ENCODE data around the gene DIPK1A. TPM values are rescaled to one million over a fixed set of nuclear protein-coding genes. Genes with fewer than 3 reads are reported as not detected.

The DIPK1A gene
- total and polyA plus RNA-seq, 3 donors from 2014 or later, result 14.7 to 25.4 (median 21.4) TPM

- WGBS, 2 donors, result 93 to 95% methylated on average over 5 of the region's 5 CpGs
- intact Hi-C loops (cut with DNase I; ENCODE audit: low total_unique reads), result no loop called here
- Histone ChIP-seq H3K4me3 (no peak overlapping the region), H3K36me3 (ENCODE audit: low read depth, missing control alignments) (no peaks in the 10 kb centered on the region), H3K27me3 (no peaks in the 10 kb centered on the region), H3K27ac (no peak overlapping the region), H3K4me1 (peaks cover 13% of the 10 kb centered on the region), H3K9me3 (no peaks in the 10 kb centered on the region)
- TF ChIP-seq, protein P1, sequence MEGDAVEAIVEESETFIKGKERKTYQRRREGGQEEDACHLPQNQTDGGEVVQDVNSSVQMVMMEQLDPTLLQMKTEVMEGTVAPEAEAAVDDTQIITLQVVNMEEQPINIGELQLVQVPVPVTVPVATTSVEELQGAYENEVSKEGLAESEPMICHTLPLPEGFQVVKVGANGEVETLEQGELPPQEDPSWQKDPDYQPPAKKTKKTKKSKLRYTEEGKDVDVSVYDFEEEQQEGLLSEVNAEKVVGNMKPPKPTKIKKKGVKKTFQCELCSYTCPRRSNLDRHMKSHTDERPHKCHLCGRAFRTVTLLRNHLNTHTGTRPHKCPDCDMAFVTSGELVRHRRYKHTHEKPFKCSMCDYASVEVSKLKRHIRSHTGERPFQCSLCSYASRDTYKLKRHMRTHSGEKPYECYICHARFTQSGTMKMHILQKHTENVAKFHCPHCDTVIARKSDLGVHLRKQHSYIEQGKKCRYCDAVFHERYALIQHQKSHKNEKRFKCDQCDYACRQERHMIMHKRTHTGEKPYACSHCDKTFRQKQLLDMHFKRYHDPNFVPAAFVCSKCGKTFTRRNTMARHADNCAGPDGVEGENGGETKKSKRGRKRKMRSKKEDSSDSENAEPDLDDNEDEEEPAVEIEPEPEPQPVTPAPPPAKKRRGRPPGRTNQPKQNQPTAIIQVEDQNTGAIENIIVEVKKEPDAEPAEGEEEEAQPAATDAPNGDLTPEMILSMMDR (IDR thresholded peaks at IDR 0.05), result no peak
- no peak for TF ChIP-seq POLR2A (IDR thresholded peaks at IDR 0.05)
- no peak for DNase-seq
Measured at GRCh38 chr1:93003981-93004380, 42.7 kb upstream of the DIPK1A start.

GRCh38 chr1:93002781-93003180 is 41.5 kb upstream of the DIPK1A start:
- DNase-seq, result no peak
- H3K36me3 ChIP-seq (ENCODE audit: low read depth, missing control alignments), result no peaks in the 10 kb centered on the region
- H3K4me3 ChIP-seq, result no peak overlapping the region
- TF ChIP-seq, protein P1 (IDR thresholded peaks at IDR 0.05), result no peak
- TF ChIP-seq POLR2A (IDR thresholded peaks at IDR 0.05), result no peak
- WGBS, 2 donors, result 84 to 92% methylated on average over 2 of the region's 2 CpGs
- intact Hi-C loops (cut with DNase I; ENCODE audit: low total_unique reads), result no loop called here
- H3K9me3 ChIP-seq, result no peaks in the 10 kb centered on the region
- no peaks in the 10 kb centered on the region for H3K27me3 ChIP-seq
- H3K27ac ChIP-seq, result no peak overlapping the region
- peaks cover 13% of the 10 kb centered on the region for H3K4me1 ChIP-seq

GRCh38 chr1:93001893-93002292 is 40.6 kb upstream of the DIPK1A start:
- H3K27ac ChIP-seq, result no peak overlapping the region
- no peak overlapping the region for H3K4me3 ChIP-seq
- no peak for DNase-seq
- peaks cover 13% of the 10 kb centered on the region for H3K4me1 ChIP-seq
- intact Hi-C loops (cut with DNase I; ENCODE audit: low total_unique reads), result no loop called here
- no peaks in the 10 kb centered on the region for H3K27me3 ChIP-seq
- no peak for TF ChIP-seq POLR2A (IDR thresholded peaks at IDR 0.05)
- TF ChIP-seq, protein P1 (IDR thresholded peaks at IDR 0.05), result no peak
- H3K9me3 ChIP-seq, result no peaks in the 10 kb centered on the region
- H3K36me3 ChIP-seq (ENCODE audit: low read depth, missing control alignments), result no peaks in the 10 kb centered on the region

- no peaks in the 10 kb centered on the region for H3K36me3 ChIP-seq (ENCODE audit: low read depth, missing control alignments)
- 23 to 28% methylated on average over 2 of the region's 2 CpGs for WGBS, 2 donors
- H3K4me3 ChIP-seq, result no peak overlapping the region
- no peaks in the 10 kb centered on the region for H3K9me3 ChIP-seq
- TF ChIP-seq, protein P1 (IDR thresholded peaks at IDR 0.05), result no peak
- no peak for TF ChIP-seq POLR2A (IDR thresholded peaks at IDR 0.05)
- intact Hi-C loops (cut with DNase I; ENCODE audit: low total_unique reads), result no loop called here
- peaks cover 13% of the 10 kb centered on the region for H3K4me1 ChIP-seq
- no peak for DNase-seq
- H3K27me3 ChIP-seq, result no peaks in the 10 kb centered on the region
- H3K27ac ChIP-seq, result no peak overlapping the region
Measured at GRCh38 chr1:93000751-93001175, 39.5 kb upstream of the DIPK1A start.

DNA sequence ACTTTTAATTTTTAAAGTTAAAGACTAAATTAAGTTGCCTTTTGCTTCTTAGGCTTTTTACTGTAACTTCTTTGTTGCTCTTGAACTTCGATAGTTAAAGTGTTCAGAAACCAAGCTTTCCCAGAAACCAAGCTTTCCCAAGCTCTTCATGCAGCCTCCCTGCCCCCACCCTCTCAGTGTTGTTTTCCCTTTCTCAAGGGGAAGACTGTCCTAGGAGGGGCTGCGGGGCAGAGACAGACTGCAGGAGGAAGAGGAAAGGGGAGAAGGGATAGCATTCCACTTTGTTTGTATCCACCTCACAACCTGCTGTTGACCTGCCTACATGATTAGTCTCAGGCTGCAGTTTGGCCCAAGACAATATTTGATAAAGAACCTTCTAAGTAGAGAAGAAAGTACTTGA is 39.0 kb upstream of the DIPK1A start:
- WGBS, 2 donors, result 48 to 56% methylated on average over 2 of the region's 2 CpGs
- intact Hi-C loops (cut with DNase I; ENCODE audit: low total_unique reads), result no loop called here

More for the DNA sequence above, 39.0 kb upstream of the DIPK1A start:
- Histone ChIP-seq H3K36me3 (ENCODE audit: low read depth, missing control alignments) (no peaks in the 10 kb centered on the region), H3K27ac (no peak overlapping the region), H3K9me3 (no peaks in the 10 kb centered on the region), H3K4me3 (no peak overlapping the region), H3K27me3 (no peaks in the 10 kb centered on the region), H3K4me1 (peaks cover 13% of the 10 kb centered on the region)
- TF ChIP-seq, protein P1 (IDR thresholded peaks at IDR 0.05), result no peak
- TF ChIP-seq POLR2A (IDR thresholded peaks at IDR 0.05), result no peak
- no peak for DNase-seq
